ENCODE data around the gene PZP. TPM values are rescaled to one million over a fixed set of nuclear protein-coding genes. Genes with fewer than 3 reads are reported as not detected.

The PZP gene
- total RNA-seq, 1 experiment from 2014 or later: not detected

DNA sequence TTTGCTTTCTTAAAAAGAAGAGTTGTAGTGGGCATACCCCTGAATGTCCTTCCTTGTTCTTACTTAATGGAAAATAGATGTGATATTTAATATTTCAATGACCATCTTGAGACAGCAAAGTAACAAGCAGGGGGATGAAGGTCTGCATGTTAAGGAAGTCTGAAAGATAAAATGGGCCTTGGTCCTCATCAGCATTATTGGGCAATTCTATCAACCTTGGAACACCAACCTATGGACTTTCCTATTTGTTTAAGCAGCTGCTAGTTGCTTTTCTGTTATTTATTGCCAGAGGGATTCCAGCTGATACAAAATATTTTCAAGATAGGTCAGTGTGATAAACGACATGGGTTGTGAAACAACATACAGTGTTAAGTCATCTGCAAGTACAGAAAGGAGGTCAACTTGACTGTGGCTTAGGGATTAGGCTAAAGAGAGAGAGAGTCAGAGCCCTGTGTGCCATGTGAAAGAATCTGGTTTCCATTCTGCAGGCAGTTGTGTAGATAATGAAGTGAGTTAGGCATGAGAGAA lies 76.1 kb downstream of the PZP start:
- DNase-seq: no peak
- Histone ChIP-seq H2AFZ (ENCODE audit: low read length) (no peak overlapping the region), H2BK5ac (ENCODE audit: insufficient read length, low read length) (no peak overlapping the region), H4K20me1 (ENCODE audit: control insufficient read depth, insufficient read depth, insufficient read length) (no peaks in the 10 kb centered on the region), H2BK15ac (ENCODE audit: low read depth, low read length) (no peak overlapping the region), H3K4me1 (ENCODE audit: insufficient read depth, low read length) (no peaks in the 10 kb centered on the region), H2BK120ac (ENCODE audit: low read depth, low read length, poor library complexity, severe bottlenecking) (no peak overlapping the region), H3K79me1 (ENCODE audit: insufficient read depth, low read depth, low read length, poor library complexity, severe bottlenecking) (no peaks in the 10 kb centered on the region), H3T11ph (ENCODE audit: low read length) (no peak overlapping the region), H3K23ac (ENCODE audit: insufficient read length, low read depth, low read length) (no peak overlapping the region), H3K27me3 (ENCODE audit: insufficient read depth, low read length) (no peaks in the 10 kb centered on the region), H3K23me2 (ENCODE audit: insufficient read length, low read depth, low read length, poor library complexity, severe bottlenecking) (no peaks in the 10 kb centered on the region), H2AK5ac (ENCODE audit: insufficient read length, low read length) (no peak overlapping the region), H3K79me2 (ENCODE audit: insufficient read depth, low read length) (no peaks in the 10 kb centered on the region), H4K5ac (ENCODE audit: insufficient read length, low read depth, low read length) (no peak overlapping the region), H4K8ac (replicated peaks; ENCODE audit: insufficient read length, low read depth, low read length) (no peak overlapping the region), H3K4ac (ENCODE audit: low read depth, low read length) (no peak overlapping the region), H2BK20ac (ENCODE audit: low read depth, low read length, poor library complexity, severe bottlenecking) (no peak overlapping the region), H3K27ac (ENCODE audit: insufficient read length, low read depth, low read length) (no peak overlapping the region), H3K18ac (ENCODE audit: insufficient read length, low read depth, low read length) (no peak overlapping the region), H4K91ac (ENCODE audit: insufficient read length, low read depth, low read length) (no peak overlapping the region), H3K9ac (ENCODE audit: extremely low read depth, insufficient read length, low read length) (no peak overlapping the region), H3K4me2 (ENCODE audit: insufficient read depth, insufficient read length, low read length) (no peak overlapping the region), H3K14ac (ENCODE audit: insufficient read depth, low read length) (no peak overlapping the region), H3K9me3 (ENCODE audit: control insufficient read depth, low read depth, low read length) (no peaks in the 10 kb centered on the region), H2BK12ac (ENCODE audit: insufficient read length, low read depth, low read length) (no peak overlapping the region), H3K56ac (ENCODE audit: insufficient read length, low read depth, low read length) (no peak overlapping the region)
- Mint-ChIP-seq H3K4me1 (no peaks in the 10 kb centered on the region), H3K9me3 (peaks cover 2% of the 10 kb centered on the region in 2 experiments; a peak in 2 of 5 replicates), H3K4me3 (no peak overlapping the region), H3K27me3 (ENCODE audit: low read depth) (no peaks in the 10 kb centered on the region), H3K27ac (no peak overlapping the region), H3K36me3 (ENCODE audit: insufficient read depth in 1 of 3, low read depth in 3 of 3) (peaks cover 0 to 9% (median 0%) of the 10 kb centered on the region in 3 experiments; a peak in 1 of 7 replicates)
- no CpG with 5 or more reads among the region's 1 CpG for WGBS (ENCODE audit: extremely low coverage, insufficient read length, low lambda C conversion rate)
- TF ChIP-seq, protein P1, sequence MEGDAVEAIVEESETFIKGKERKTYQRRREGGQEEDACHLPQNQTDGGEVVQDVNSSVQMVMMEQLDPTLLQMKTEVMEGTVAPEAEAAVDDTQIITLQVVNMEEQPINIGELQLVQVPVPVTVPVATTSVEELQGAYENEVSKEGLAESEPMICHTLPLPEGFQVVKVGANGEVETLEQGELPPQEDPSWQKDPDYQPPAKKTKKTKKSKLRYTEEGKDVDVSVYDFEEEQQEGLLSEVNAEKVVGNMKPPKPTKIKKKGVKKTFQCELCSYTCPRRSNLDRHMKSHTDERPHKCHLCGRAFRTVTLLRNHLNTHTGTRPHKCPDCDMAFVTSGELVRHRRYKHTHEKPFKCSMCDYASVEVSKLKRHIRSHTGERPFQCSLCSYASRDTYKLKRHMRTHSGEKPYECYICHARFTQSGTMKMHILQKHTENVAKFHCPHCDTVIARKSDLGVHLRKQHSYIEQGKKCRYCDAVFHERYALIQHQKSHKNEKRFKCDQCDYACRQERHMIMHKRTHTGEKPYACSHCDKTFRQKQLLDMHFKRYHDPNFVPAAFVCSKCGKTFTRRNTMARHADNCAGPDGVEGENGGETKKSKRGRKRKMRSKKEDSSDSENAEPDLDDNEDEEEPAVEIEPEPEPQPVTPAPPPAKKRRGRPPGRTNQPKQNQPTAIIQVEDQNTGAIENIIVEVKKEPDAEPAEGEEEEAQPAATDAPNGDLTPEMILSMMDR (conservative IDR thresholded peaks at IDR 0.05): no peak

All from H9 (cell line).